Activated naive CD4-positive, alpha-beta T cell treated with anti-CD3 and anti-CD28 coated beads, Interleukin-2, amount 50 U/mL, for 72 hours (primary cell): ENCODE measurements around the gene GRIA3. TPM values are rescaled to one million over a fixed set of nuclear protein-coding genes. Genes with fewer than 3 reads are reported as not detected.
A peak's percentile ranks its signal among the peaks of the same experiment; 100 is the strongest.
"Not testable (repeated sequence)": the region's sequence is repeated elsewhere in the genome, so short reads cannot be mapped to it uniquely, and the experiment has no call there.

Experiments used
- ATAC-seq, 2 donors: fragments of 150-1000 bp; cut with Tn5 transposase; 2 replicates each; pipeline ENCODE4 v1.10.0; 2021; ENCODE audit warnings: mild to moderate bottlenecking in 2 of 2, moderate library complexity in 2 of 2
- DNase-seq, 2 donors: peaks; one replicate each; pipeline ENCODE4 v3.0.0; 2021 to 2022; ENCODE audit warnings: low spot score in 2 of 2
- H3K27ac Mint-ChIP-seq, 2 donors: one replicate each; pipeline ENCODE4 v1.8.0; 2022; ENCODE audit warnings: mild to moderate bottlenecking in 2 of 2, mixed read lengths in 2 of 2
- H3K36me3 Mint-ChIP-seq, 2 donors: one replicate each; pipeline ENCODE4 v1.8.0; 2022; ENCODE audit warnings: mixed read lengths in 2 of 2
- H3K9me3 Mint-ChIP-seq, 2 donors: one replicate each; pipeline ENCODE4 v1.8.0; 2022; ENCODE audit warnings: mixed read lengths in 2 of 2
- total RNA-seq, 2 donors: library from RNA; stranded (reverse); gene quantifications; one replicate each; pipeline ENCODE4 v1.2.3, GENCODE V29; 2022

GRIA3 gene
- total RNA-seq, 2 donors from 2014 or later, result not detected

- DNase-seq, result no peak
- no peak for ATAC-seq
- Mint-ChIP-seq H3K27ac (no peak overlapping the region), H3K9me3 (peaks cover 0 to 7% of the 10 kb centered on the region in 2 donors), H3K36me3 (peaks cover 0 to 4% of the 10 kb centered on the region in 2 donors)
These were observed 320.7 kb downstream of the GRIA3 start for GRCh38 chrX:123504630-123505270.

GRCh38 chrX:123513585-123514278, 329.7 kb downstream of the GRIA3 start:
- H3K9me3 Mint-ChIP-seq, result peaks cover 16 to 17% of the 10 kb centered on the region in 2 donors
- ATAC-seq, result no peak
- no peak overlapping the region for H3K27ac Mint-ChIP-seq
- peaks cover 0 to 9% of the 10 kb centered on the region in 2 donors for H3K36me3 Mint-ChIP-seq
- DNase-seq, result no peak

GRCh38 chrX:123514279-123514640, 330.2 kb downstream of the GRIA3 start:
- not testable (repeated sequence) for H3K36me3 Mint-ChIP-seq, DNase-seq, H3K27ac Mint-ChIP-seq, ATAC-seq
- H3K9me3 Mint-ChIP-seq, result peaks cover 16 to 17% of the 10 kb centered on the region in 2 donors

- DNase-seq (no peak), ATAC-seq (no peak)
- H3K36me3 Mint-ChIP-seq, result peaks cover 0 to 9% of the 10 kb centered on the region in 2 donors
- H3K9me3 Mint-ChIP-seq, result peaks cover 16 to 22% of the 10 kb centered on the region in 2 donors
- no peak overlapping the region for H3K27ac Mint-ChIP-seq
These were observed 334.7 kb downstream of the GRIA3 start for GRCh38 chrX:123518791-123519190.

GRCh38 chrX:123525123-123525725, 341.1 kb downstream of the GRIA3 start:
- DNase-seq, result no peak
- H3K36me3 Mint-ChIP-seq, result no peaks in the 10 kb centered on the region
- peaks cover 0 to 8% of the 10 kb centered on the region in 2 donors for H3K9me3 Mint-ChIP-seq
- ATAC-seq, result peak in 1 of 2 donors; percentile 62
- H3K27ac Mint-ChIP-seq, result no peak overlapping the region

- not testable (repeated sequence) for H3K36me3 Mint-ChIP-seq, H3K27ac Mint-ChIP-seq, DNase-seq, ATAC-seq
- H3K9me3 Mint-ChIP-seq, result peaks cover 10 to 11% of the 10 kb centered on the region in 2 donors
These were observed 346.6 kb downstream of the GRIA3 start for GRCh38 chrX:123530726-123531125.
